GM18519 (cell line): Measurements from ENCODE around the gene NEDD4L.

Experiments
- ATAC-seq: cut with Tn5 transposase; IDR thresholded peaks from one replicate; pipeline ENCODE4 v1.9.1; 2021; ENCODE audit warnings: mild to moderate bottlenecking, moderate library complexity; ENCODE audit not compliant: unreplicated experiment, low FRiP score

The NEDD4L gene

GRCh38 chr18:58087928-58088690, 44.1 kb downstream of the NEDD4L start:
- ATAC-seq = no peak

GRCh38 chr18:58088691-58089065, 44.7 kb downstream of the NEDD4L start:
- ATAC-seq = no peak

- no peak for ATAC-seq
Measured at GRCh38 chr18:58091099-58091611, 47.1 kb downstream of the NEDD4L start.

- ATAC-seq = no peak
Measured at GRCh38 chr18:58093311-58093803, 49.3 kb downstream of the NEDD4L start.

GRCh38 chr18:58095222-58095621, 51.2 kb downstream of the NEDD4L start:
- ATAC-seq = no peak

GRCh38 chr18:58095655-58096054, 51.6 kb downstream of the NEDD4L start:
- no peak for ATAC-seq

- ATAC-seq = no peak
Measured at GRCh38 chr18:58096658-58097057, 52.6 kb downstream of the NEDD4L start.

- ATAC-seq = no peak
Measured at GRCh38 chr18:58097121-58097906, 53.3 kb downstream of the NEDD4L start.

- no peak for ATAC-seq
Measured at GRCh38 chr18:58097907-58098166, 53.8 kb downstream of the NEDD4L start.

GRCh38 chr18:58098706-58099105, 54.7 kb downstream of the NEDD4L start:
- no peak for ATAC-seq

- ATAC-seq = no peak
Measured at GRCh38 chr18:58100154-58100553, 56.1 kb downstream of the NEDD4L start.

- no peak for ATAC-seq
Measured at GRCh38 chr18:58101291-58101794, 57.3 kb downstream of the NEDD4L start.

GRCh38 chr18:58102018-58102417, 58.0 kb downstream of the NEDD4L start:
- no peak for ATAC-seq

- no peak for ATAC-seq
Measured at GRCh38 chr18:58102875-58103274, 58.8 kb downstream of the NEDD4L start.

- ATAC-seq = no peak
Measured at GRCh38 chr18:58103339-58103985, 59.4 kb downstream of the NEDD4L start.

- no peak for ATAC-seq
Measured at GRCh38 chr18:58104096-58104495, 60.1 kb downstream of the NEDD4L start.

- no peak for ATAC-seq
Measured at GRCh38 chr18:58105206-58105887, 61.3 kb downstream of the NEDD4L start.

- no peak for ATAC-seq
Measured at GRCh38 chr18:58105888-58106260, 61.8 kb downstream of the NEDD4L start.

- ATAC-seq = no peak
Measured at GRCh38 chr18:58106289-58107070, 62.5 kb downstream of the NEDD4L start.

- no peak for ATAC-seq
Measured at GRCh38 chr18:58109256-58109655, 65.2 kb downstream of the NEDD4L start.
